AG09309 (cell line): ENCODE data around the gene RSRC1.

Experiments
- DNase-seq: peaks from one replicate; pipeline ENCODE4 v3.0.0-alpha.2; 2010; ENCODE audit warnings: low read depth
- H3K4me3 ChIP-seq: 2 replicates; pipeline ENCODE4 v1.5.1; 2011; ENCODE audit warnings: mild to moderate bottlenecking, low read depth, low read length, moderate library complexity; ENCODE audit not compliant: control insufficient read depth
- TF ChIP-seq, protein P1 (sequence below): IDR thresholded peaks from 2 replicates; pipeline ENCODE4 v1.5.1; 2011; ENCODE audit warnings: mild to moderate bottlenecking, low read depth, low read length, inconsistent platforms; ENCODE audit not compliant: insufficient read depth, control insufficient read depth; ENCODE audit errors: missing control alignments

RSRC1 gene

DNA sequence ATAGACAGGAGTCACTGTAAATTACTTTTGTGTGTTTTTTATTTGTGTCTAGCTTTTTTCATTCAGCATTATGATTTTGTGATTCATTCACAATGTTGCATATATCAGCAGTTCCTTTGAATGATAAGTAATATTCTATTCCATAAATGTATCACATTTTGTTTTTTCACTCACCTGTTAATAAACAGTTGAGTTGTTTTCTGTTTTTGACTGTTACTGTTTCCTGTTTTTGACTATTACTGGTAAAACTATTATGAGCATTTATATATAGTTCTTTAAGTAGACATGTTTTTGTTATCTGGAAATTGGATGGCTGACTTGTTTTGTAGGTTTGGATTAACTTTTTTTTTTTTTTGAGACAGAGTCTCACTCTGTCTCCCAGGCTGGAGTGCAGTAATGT lies 138.4 kb downstream of the RSRC1 start:
- H3K4me3 ChIP-seq: no peak overlapping the region
- DNase-seq: no peak
- TF ChIP-seq, protein P1, sequence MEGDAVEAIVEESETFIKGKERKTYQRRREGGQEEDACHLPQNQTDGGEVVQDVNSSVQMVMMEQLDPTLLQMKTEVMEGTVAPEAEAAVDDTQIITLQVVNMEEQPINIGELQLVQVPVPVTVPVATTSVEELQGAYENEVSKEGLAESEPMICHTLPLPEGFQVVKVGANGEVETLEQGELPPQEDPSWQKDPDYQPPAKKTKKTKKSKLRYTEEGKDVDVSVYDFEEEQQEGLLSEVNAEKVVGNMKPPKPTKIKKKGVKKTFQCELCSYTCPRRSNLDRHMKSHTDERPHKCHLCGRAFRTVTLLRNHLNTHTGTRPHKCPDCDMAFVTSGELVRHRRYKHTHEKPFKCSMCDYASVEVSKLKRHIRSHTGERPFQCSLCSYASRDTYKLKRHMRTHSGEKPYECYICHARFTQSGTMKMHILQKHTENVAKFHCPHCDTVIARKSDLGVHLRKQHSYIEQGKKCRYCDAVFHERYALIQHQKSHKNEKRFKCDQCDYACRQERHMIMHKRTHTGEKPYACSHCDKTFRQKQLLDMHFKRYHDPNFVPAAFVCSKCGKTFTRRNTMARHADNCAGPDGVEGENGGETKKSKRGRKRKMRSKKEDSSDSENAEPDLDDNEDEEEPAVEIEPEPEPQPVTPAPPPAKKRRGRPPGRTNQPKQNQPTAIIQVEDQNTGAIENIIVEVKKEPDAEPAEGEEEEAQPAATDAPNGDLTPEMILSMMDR: no peak

DNA sequence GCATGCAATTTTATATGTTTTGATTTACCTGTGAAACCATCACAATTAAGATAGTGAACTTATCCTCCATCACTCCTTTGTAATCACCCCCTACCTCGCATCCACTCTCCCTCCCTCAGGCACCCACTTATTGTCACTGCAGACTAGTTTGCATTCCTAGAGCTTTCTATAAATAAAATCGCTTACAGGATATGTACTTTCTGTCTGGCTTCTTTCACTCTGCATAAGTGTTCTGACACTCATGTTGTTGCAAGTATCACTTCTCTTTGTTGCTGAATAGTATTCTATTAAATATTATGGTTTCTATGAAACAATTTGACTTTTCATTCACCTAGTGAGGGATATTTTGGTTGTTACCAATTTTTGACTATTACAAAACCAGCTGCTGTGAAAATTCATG lies 139.3 kb downstream of the RSRC1 start:
- TF ChIP-seq, protein P1: no peak
- no peak for DNase-seq

DNA sequence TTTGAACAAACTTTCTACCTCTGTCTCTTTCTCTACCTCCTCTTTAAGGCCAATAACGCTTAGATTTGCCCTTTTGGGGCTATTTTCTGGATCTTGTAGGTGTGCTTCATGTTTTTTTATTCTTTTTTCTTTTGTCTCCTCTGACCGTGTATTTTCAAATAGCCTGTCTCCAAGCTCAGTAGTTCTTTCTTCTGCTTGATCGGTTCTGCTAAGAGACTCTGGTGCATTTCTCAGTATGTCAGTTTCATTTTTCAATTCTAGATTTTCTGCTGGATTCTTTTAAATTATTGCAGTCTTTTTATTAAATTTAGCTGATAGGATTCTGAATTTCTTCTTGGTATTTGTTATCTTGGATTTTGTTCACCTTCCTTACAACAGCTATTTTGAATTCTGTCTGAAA lies 148.7 kb downstream of the RSRC1 start:
- TF ChIP-seq, protein P1: no peak
- no peak overlapping the region for H3K4me3 ChIP-seq
- DNase-seq: no peak

More for the DNA sequence above, 139.3 kb downstream of the RSRC1 start:
- H3K4me3 ChIP-seq: no peak overlapping the region

DNA sequence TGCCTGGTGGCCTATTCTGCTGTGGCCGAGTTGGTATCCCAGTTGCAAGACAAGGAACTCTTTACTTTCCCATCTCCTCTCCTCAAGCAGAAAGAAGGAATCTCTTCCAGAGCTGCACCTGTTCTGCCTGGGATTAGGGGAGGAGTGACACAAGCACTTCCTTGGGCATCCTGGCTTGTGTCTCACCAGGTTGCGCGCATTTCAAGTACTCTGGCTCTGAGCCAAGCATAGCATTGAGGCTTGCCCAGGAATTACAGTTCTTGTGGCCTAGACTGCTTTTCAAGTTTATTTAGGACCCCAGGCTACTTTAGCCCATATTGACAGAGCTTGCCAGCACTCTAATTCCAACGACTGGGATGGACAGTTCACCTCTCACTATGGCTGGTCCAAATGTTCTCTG lies 150.5 kb downstream of the RSRC1 start:
- no peak overlapping the region for H3K4me3 ChIP-seq
- DNase-seq: no peak
- TF ChIP-seq, protein P1: no peak

DNA sequence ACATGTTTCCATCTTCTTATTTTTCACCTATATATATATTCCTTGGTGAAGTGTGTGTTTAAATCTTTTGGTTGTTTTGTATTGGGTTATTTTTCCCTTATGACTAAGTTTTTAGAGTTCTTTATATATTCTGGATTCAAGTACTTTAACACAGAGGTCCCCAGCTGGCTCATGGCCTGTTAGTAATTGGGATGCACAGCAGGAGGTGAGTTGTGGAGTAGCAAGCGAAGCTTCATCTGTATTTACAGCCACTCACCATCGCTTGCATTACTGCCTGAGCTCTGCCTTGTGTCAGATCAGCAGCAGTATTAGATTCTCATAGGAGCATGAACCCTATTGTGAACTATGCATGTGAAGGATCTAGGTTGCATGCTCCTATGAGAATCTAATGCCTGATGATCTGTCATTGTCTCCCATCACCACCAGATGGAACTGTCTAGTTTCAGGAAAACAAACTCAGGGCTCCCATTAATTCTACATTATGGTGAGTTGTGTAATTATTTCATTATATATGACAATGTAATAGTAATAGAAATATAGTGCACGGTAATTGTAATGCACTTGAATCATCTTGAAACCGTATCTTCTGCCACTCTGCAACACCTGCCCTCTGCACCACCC lies 151.6 kb downstream of the RSRC1 start:
- TF ChIP-seq, protein P1: peak; percentile 20
- DNase-seq: no peak
- no peak overlapping the region for H3K4me3 ChIP-seq

DNA sequence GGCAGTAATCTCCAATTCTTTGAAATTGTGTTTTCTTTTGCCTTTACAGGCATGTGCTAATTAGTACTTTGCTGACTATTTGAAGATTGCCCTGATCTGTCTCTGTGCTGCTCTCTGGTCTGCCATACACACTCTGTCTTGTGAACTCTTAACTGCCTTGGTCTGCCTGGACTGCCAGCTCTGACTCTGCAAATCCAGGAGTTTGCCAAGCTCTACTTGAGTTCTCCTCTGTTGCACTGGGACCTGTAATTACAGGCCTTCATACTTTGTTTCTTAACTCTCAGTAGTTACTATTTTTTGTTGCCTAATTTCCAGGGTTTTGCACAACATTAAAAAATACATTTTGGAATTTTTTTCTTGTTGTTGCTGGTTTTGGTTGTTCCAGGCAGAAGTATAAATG lies 155.0 kb downstream of the RSRC1 start:
- TF ChIP-seq, protein P1: no peak
- no peak overlapping the region for H3K4me3 ChIP-seq
- no peak for DNase-seq
